HCT116 (cell line): Measurements from ENCODE around the gene PIK3R1.
"Not testable (repeated sequence)": the region's sequence is repeated elsewhere in the genome, so short reads cannot be mapped to it uniquely, and the experiment has no call there.

Experiments used
- EZH2 ChIP-seq: fragments of 200-600 bp; sonication (generic); IDR thresholded peaks from 2 replicates; pipeline ENCODE4 v1.6.1; 2017; ENCODE audit warnings: antibody characterized with exemption, mixed run types
- ZNF274 ChIP-seq: fragments of 200-500 bp; sonication (Bioruptor generic); IDR thresholded peaks from 2 replicates; pipeline ENCODE4 v1.6.1; 2014; ENCODE audit warnings: mild to moderate bottlenecking, low read depth, low read length, inconsistent platforms
- TF ChIP-seq, protein P1 (sequence below), 3 experiments: fragments of 200-600 bp in 1 of 3; sonication (generic) in 1 of 3; IDR thresholded peaks in 2 of 3; conservative IDR thresholded peaks in 1 of 3; 2 replicates each; pipeline ENCODE4 v1.5.1; 2012 to 2017; ENCODE audit warnings: low read depth in 2 of 3, low read length in 2 of 3, antibody characterized with exemption in 1 of 3, borderline replicate concordance in 1 of 3, control low read depth in 1 of 3, mild to moderate bottlenecking in 1 of 3, mixed read lengths in 1 of 3, mixed run types in 1 of 3, moderate library complexity in 1 of 3; ENCODE audit not compliant: insufficient read depth in 1 of 3

DNA sequence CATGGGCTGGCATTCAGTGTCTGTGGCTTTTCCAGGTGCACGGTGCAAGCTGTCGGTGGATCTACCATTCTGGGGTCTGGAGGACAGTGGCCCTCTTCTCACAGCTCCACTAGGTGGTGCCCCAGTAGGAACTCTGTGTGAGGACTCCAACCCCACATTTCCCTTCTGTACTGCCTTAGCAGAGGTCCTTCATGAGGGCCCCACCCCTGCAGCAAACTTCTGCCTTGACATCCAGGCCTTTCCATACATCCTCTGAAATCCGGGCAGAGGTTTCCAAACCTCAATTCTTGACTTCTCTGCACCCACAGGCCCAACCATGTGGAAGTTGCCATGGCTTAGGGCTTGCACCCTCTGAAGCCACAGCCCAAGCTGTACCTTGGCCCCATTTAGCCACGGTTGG is 4.9 kb upstream of the PIK3R1 start:
- TF ChIP-seq, protein P1, sequence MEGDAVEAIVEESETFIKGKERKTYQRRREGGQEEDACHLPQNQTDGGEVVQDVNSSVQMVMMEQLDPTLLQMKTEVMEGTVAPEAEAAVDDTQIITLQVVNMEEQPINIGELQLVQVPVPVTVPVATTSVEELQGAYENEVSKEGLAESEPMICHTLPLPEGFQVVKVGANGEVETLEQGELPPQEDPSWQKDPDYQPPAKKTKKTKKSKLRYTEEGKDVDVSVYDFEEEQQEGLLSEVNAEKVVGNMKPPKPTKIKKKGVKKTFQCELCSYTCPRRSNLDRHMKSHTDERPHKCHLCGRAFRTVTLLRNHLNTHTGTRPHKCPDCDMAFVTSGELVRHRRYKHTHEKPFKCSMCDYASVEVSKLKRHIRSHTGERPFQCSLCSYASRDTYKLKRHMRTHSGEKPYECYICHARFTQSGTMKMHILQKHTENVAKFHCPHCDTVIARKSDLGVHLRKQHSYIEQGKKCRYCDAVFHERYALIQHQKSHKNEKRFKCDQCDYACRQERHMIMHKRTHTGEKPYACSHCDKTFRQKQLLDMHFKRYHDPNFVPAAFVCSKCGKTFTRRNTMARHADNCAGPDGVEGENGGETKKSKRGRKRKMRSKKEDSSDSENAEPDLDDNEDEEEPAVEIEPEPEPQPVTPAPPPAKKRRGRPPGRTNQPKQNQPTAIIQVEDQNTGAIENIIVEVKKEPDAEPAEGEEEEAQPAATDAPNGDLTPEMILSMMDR (IDR thresholded peaks at IDR 0.05 in 2 of 3, conservative IDR thresholded peaks at IDR 0.05 in 1 of 3; ENCODE audit: borderline replicate concordance in 1 of 3, insufficient read depth in 1 of 3, low read depth in 2 of 3, low read length in 2 of 3): not testable (repeated sequence)
- TF ChIP-seq ZNF274, EZH2: not testable (repeated sequence)
